Transverse colon (tissue), 4 donors: Measurements from ENCODE around the gene RSBN1. TPM values are rescaled to one million over a fixed set of nuclear protein-coding genes. Genes with fewer than 3 reads are reported as not detected.
A peak's percentile ranks its signal among the peaks of the same experiment; 100 is the strongest.

Experiments
- DNase-seq: peaks from one replicate; pipeline ENCODE4 v3.0.0-alpha.2; 2019
- H3K27ac ChIP-seq, 4 donors: fragments of 200-600 bp; sonication (generic); 2 replicates each; pipeline ENCODE4 v1.5.1; 2016 to 2018; ENCODE audit warnings: inconsistent platforms in 4 of 4
- H3K27me3 ChIP-seq: fragments of 200-600 bp; sonication (generic); 2 replicates; pipeline ENCODE4 v1.5.1; 2017; ENCODE audit warnings: inconsistent platforms
- H3K36me3 ChIP-seq, 4 donors: fragments of 200-600 bp; sonication (generic); 2 replicates each; pipeline ENCODE4 v1.5.1; 2017 to 2019; ENCODE audit warnings: inconsistent platforms in 4 of 4
- H3K4me1 ChIP-seq, 4 donors: fragments of 200-600 bp; sonication (generic); 2 replicates each; pipeline ENCODE4 v1.5.1; 2017 to 2020; ENCODE audit warnings: inconsistent platforms in 4 of 4
- H3K4me3 ChIP-seq, 4 donors: fragments of 200-600 bp; sonication (generic); 1 replicate in 1 of 4; 2 replicates in 3 of 4; pipeline versions ENCODE4 v1.5.1 to v1.6.1; 2017 to 2019; ENCODE audit warnings: inconsistent platforms in 4 of 4
- H3K9me3 ChIP-seq, 2 donors: fragments of 200-600 bp; sonication (generic); 2 replicates each; pipeline ENCODE4 v1.5.1; 2017 to 2019; ENCODE audit warnings: inconsistent platforms in 2 of 2
- EP300 ChIP-seq: sonication (generic); formaldehyde crosslinking; IDR thresholded peaks from one replicate; pipeline ENCODE4 v1.6.1; 2017; ENCODE audit warnings: antibody characterized with exemption, low read depth
- POLR2A ChIP-seq: fragments of 450-650 bp; IDR thresholded peaks from one replicate; pipeline ENCODE4 v1.6.1; 2016; ENCODE audit warnings: antibody characterized with exemption, mild to moderate bottlenecking, moderate library complexity
- POLR2AphosphoS5 ChIP-seq, 3 donors: sonication (generic); formaldehyde crosslinking; IDR thresholded peaks; one replicate each; pipeline ENCODE4 v1.6.1; 2016; ENCODE audit warnings: antibody characterized with exemption in 3 of 3
- WGBS, 2 donors: methylation state at CpG; one replicate each; pipeline ENCODE4 v1.1.5; 2018; ENCODE audit warnings: low coverage in 1 of 2; 5-methylcytosine and 5-hydroxymethylcytosine counted together
- in situ Hi-C, 4 donors: fragments of 200-750 bp; cut with MboI; loops; one replicate each; pipeline versions ENCODE4 v1.15.0 to v1.15.1; 2017; ENCODE audit warnings: low sequenced_read_pairs in 3 of 4, low pct_ligation_motif_present in 1 of 4, low pct_unique_long_range_greater_than_20kb in 1 of 4
- intact Hi-C: fragments of 100-400 bp; cut with DNase I; formaldehyde crosslinking; loops from one replicate; pipeline ENCODE4 v1.15.1; 2023; ENCODE audit warnings: low total_unique reads
- total RNA-seq, 4 donors: library from RNA; depleted of rRNA; stranded (reverse); fragments of >200 nt; gene quantifications; one replicate each; pipeline ENCODE4 v1.1.0, GENCODE V29; 2016
- TF ChIP-seq, protein P1 (sequence below), 5 experiments: fragments of 200-600 bp in 3 of 5; fragments of 450-650 bp in 2 of 5; sonication (generic) in 3 of 5; IDR thresholded peaks; 1 replicate in 2 of 5; 2 replicates in 3 of 5; pipeline ENCODE4 v1.5.1; 2016 to 2017; ENCODE audit warnings: antibody characterized with exemption in 5 of 5, inconsistent platforms in 3 of 5, mild to moderate bottlenecking in 2 of 5, moderate library complexity in 1 of 5

The RSBN1 gene
- total RNA-seq, 4 donors from 2014 or later, result 26.6 to 42.7 (median 31.8) TPM

DNA sequence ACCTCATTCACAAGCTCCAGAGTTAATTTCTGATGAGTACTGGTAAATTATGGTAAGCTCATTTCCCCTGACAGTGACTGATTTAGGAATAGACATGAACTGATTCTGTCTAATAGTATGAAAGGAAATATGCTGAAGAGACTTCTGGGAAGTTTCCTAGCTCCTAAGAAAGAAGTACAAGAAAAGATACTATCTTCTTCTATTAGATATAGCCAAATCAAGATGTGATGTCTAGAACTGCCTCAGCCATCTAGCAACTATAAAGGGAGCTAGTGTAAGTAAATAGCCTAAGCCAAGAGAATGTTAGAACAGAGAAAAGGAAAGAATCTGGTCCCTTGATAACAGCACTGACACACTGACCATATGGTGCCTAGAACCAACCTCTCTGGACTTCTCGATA, 42.2 kb downstream of the RSBN1 start:
- Histone ChIP-seq H3K9me3 (no peaks in the 10 kb centered on the region), H3K27ac (peak overlapping the region in 1 of 4 donors; percentile 4), H3K4me1 (peaks cover 0 to 20% (median 8%) of the 10 kb centered on the region in 4 donors), H3K36me3 (peaks cover 0 to 34% (median 7%) of the 10 kb centered on the region in 4 donors), H3K4me3 (no peak overlapping the region), H3K27me3 (no peaks in the 10 kb centered on the region)
- no peak for DNase-seq
- in situ Hi-C loops, result no loop called here
- TF ChIP-seq POLR2A (no peak), POLR2AphosphoS5 (IDR thresholded peaks at IDR 0.05) (no peak), EP300 (no peak)
- TF ChIP-seq, protein P1, sequence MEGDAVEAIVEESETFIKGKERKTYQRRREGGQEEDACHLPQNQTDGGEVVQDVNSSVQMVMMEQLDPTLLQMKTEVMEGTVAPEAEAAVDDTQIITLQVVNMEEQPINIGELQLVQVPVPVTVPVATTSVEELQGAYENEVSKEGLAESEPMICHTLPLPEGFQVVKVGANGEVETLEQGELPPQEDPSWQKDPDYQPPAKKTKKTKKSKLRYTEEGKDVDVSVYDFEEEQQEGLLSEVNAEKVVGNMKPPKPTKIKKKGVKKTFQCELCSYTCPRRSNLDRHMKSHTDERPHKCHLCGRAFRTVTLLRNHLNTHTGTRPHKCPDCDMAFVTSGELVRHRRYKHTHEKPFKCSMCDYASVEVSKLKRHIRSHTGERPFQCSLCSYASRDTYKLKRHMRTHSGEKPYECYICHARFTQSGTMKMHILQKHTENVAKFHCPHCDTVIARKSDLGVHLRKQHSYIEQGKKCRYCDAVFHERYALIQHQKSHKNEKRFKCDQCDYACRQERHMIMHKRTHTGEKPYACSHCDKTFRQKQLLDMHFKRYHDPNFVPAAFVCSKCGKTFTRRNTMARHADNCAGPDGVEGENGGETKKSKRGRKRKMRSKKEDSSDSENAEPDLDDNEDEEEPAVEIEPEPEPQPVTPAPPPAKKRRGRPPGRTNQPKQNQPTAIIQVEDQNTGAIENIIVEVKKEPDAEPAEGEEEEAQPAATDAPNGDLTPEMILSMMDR (IDR thresholded peaks at IDR 0.05), result no peak
- intact Hi-C loops, result no loop called here
- WGBS, 2 donors, result 71 to 87% methylated on average over 1 of the region's 1 CpG

DNA sequence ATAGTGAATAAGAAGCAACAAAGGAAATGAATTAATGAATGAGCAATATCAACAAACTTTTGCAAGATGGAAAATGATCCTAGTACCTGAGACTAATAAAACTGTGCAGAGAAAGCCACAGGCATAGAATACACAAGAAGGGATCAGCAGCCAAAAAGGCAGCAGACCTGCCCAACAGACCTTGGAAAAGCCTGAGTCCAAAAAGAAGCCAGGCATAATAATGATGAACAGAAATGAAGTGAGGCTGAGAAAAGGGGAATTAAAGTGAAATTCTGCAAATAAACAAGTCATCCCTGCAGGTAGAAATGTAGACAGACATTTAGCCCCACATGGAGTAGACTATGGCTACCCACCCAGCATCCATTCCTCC, 42.7 kb downstream of the RSBN1 start:
- H3K36me3 ChIP-seq, result peaks cover 0 to 30% (median 7%) of the 10 kb centered on the region in 4 donors
- in situ Hi-C loops, result no loop called here
- no peak overlapping the region for H3K4me3 ChIP-seq
- no peaks in the 10 kb centered on the region for H3K9me3 ChIP-seq
- no peak overlapping the region for H3K27ac ChIP-seq
- no peak for DNase-seq
- no peaks in the 10 kb centered on the region for H3K27me3 ChIP-seq
- intact Hi-C loops, result no loop called here
- TF ChIP-seq POLR2AphosphoS5 (IDR thresholded peaks at IDR 0.05) (no peak), EP300 (no peak), POLR2A (no peak)
- H3K4me1 ChIP-seq, result peaks cover 0 to 20% (median 9%) of the 10 kb centered on the region in 4 donors

DNA sequence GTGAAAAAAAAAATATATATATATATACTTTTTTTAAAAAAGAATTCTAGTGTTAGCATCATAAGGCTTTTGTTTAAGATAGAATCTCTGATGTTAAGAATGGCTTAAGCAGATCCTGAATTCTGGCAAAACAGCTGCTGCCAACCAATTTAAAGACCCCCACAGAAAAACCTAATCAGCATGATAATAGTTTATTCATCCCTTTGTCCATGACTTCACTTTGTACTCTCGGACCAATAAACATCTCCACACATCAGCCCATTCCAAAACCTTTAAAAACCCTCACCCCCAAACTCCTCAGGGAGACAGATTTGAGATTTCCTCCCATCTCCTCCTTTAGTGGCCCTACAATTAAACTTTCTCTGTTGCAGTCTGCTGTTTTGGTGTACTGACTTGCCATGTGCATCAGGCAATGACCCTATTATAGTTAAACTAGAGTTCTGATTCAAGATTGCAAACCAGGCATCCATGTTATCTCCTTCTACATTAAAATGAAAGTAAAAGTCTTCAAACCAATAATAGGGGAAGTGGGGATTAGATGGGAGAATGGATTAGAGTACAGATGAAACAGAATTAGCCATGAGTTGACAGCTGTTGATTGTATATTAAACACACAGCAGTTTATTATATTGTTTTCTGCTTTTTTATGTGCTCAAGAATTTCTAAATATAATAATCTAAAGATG, 43.2 kb downstream of the RSBN1 start:
- Histone ChIP-seq H3K4me3 (no peak overlapping the region), H3K36me3 (peaks cover 0 to 29% (median 7%) of the 10 kb centered on the region in 4 donors), H3K9me3 (no peaks in the 10 kb centered on the region), H3K27me3 (no peaks in the 10 kb centered on the region), H3K4me1 (peaks cover 0 to 20% (median 9%) of the 10 kb centered on the region in 4 donors), H3K27ac (no peak overlapping the region)
- 67 to 88% methylated on average over 1 of the region's 1 CpG for WGBS, 2 donors
- intact Hi-C loops, result no loop called here
- TF ChIP-seq EP300 (no peak), POLR2AphosphoS5 (IDR thresholded peaks at IDR 0.05) (no peak), POLR2A (no peak)
- TF ChIP-seq, protein P1 (IDR thresholded peaks at IDR 0.05), result no peak
- DNase-seq, result no peak
- in situ Hi-C loops, result no loop called here

GRCh38 chr1:113765306-113766230, 46.7 kb downstream of the RSBN1 start:
- TF ChIP-seq, protein P1 (IDR thresholded peaks at IDR 0.05), result no peak
- TF ChIP-seq POLR2AphosphoS5 (IDR thresholded peaks at IDR 0.05), result no peak
- no peak for TF ChIP-seq EP300
- no peak for TF ChIP-seq POLR2A
- Histone ChIP-seq H3K27ac (peak overlapping the region in 1 of 4 donors; percentile 12), H3K36me3 (peaks cover 0 to 29% (median 5%) of the 10 kb centered on the region in 4 donors), H3K4me3 (no peak overlapping the region), H3K4me1 (peaks cover 0 to 20% (median 9%) of the 10 kb centered on the region in 4 donors), H3K9me3 (no peaks in the 10 kb centered on the region), H3K27me3 (no peaks in the 10 kb centered on the region)
- WGBS, 2 donors, result 78 to 80% methylated on average over 2 of the region's 2 CpGs
- intact Hi-C loops, result no loop called here
- no peak for DNase-seq
- in situ Hi-C loops, result no loop called here
